OCI-LY7 (cell line): ENCODE data around the gene AKT3. TPM values are rescaled to one million over a fixed set of nuclear protein-coding genes. Genes with fewer than 3 reads are reported as not detected.

Experiments
- BruUV-seq: library from RNA; stranded (reverse); fragments of 400-500 nt; replicated peaks from 2 replicates; lab custom pipeline; 2021; lab: Mats Ljungman, UMichigan
- CTCF ChIA-PET: fragments of 300-600 bp; sonication (Branson Sonifier 250); formaldehyde crosslinking; loops from one replicate; lab custom pipeline; 2022; ENCODE audit warnings: antibody characterized with exemption; ENCODE audit not compliant: unreplicated experiment; lab: Charles Lee
- POLR2A ChIA-PET: fragments of 300-600 bp; sonication (Branson Sonifier 250); formaldehyde crosslinking; loops from one replicate; lab custom pipeline; 2022; ENCODE audit warnings: antibody characterized with exemption; lab: Charles Lee
- DNase-seq: peaks from one replicate; pipeline ENCODE4 v3.0.0-alpha.2; 2015; ENCODE audit warnings: low spot score
- H2AFZ ChIP-seq: fragments of 200-600 bp; sonication (generic), shearing (Covaris generic); 2 replicates; pipeline ENCODE4 v1.6.1; 2014; ENCODE audit warnings: mild to moderate bottlenecking, antibody characterized with exemption, low read length, moderate library complexity
- H3K27ac ChIP-seq: fragments of 200-600 bp; sonication (generic); 2 replicates; pipeline ENCODE4 v1.5.1; 2014; ENCODE audit warnings: mixed run types, low read depth, mild to moderate bottlenecking, moderate library complexity, low read length, inconsistent platforms; ENCODE audit not compliant: poor library complexity, severe bottlenecking
- H3K36me3 ChIP-seq: fragments of 200-600 bp; sonication (generic); 2 replicates; pipeline ENCODE4 v1.6.1; 2014; ENCODE audit warnings: mild to moderate bottlenecking, antibody characterized with exemption, low read length, moderate library complexity, mixed read lengths; ENCODE audit not compliant: insufficient read depth
- H3K4me1 ChIP-seq: fragments of 200-600 bp; sonication (generic); 2 replicates; pipeline ENCODE4 v1.5.1; 2014; ENCODE audit warnings: mild to moderate bottlenecking, low read length; ENCODE audit not compliant: insufficient read depth, poor library complexity, severe bottlenecking
- H3K4me2 ChIP-seq: fragments of 200-600 bp; sonication (generic); 2 replicates; pipeline ENCODE4 v1.6.1; 2014; ENCODE audit warnings: mild to moderate bottlenecking, low read length
- H3K4me3 ChIP-seq: fragments of 200-600 bp; sonication (generic); 2 replicates; pipeline ENCODE4 v1.5.1; 2014; ENCODE audit warnings: mild to moderate bottlenecking, low read depth, low read length; ENCODE audit not compliant: poor library complexity, severe bottlenecking
- H3K79me2 ChIP-seq: fragments of 200-600 bp; sonication (generic); 2 replicates; pipeline ENCODE4 v1.6.1; 2016; ENCODE audit warnings: low read depth, mild to moderate bottlenecking, low read length, moderate library complexity, mixed read lengths; ENCODE audit not compliant: insufficient read depth
- H3K9me2 ChIP-seq: fragments of 200-600 bp; sonication (generic); 2 replicates; pipeline ENCODE4 v1.6.1; 2016; ENCODE audit warnings: mild to moderate bottlenecking, low read length, mixed read lengths; ENCODE audit not compliant: insufficient read depth
- H3K9me3 ChIP-seq: fragments of 200-600 bp; sonication (generic); 2 replicates; pipeline ENCODE4 v1.6.1; 2014; ENCODE audit warnings: mild to moderate bottlenecking, mixed run types, low read length, mixed read lengths
- H4K20me1 ChIP-seq: fragments of 200-600 bp; sonication (generic); 2 replicates; pipeline ENCODE4 v1.6.1; 2014; ENCODE audit warnings: mild to moderate bottlenecking, antibody characterized with exemption, low read length, moderate library complexity, mixed read lengths; ENCODE audit not compliant: insufficient read depth
- CTCF ChIP-seq: fragments of 200-600 bp; sonication (generic); conservative IDR thresholded peaks from 2 replicates; pipeline ENCODE4 v1.5.1; 2014; ENCODE audit warnings: mild to moderate bottlenecking, antibody characterized with exemption, low read length, moderate library complexity, mixed read lengths
- EZH2phosphoT487 ChIP-seq: fragments of 200-600 bp; sonication (generic); IDR thresholded peaks from 2 replicates; pipeline ENCODE4 v1.6.1; 2018; ENCODE audit warnings: low read depth, borderline replicate concordance, mild to moderate bottlenecking, mixed run types, antibody characterized with exemption, low read length, moderate library complexity, mixed read lengths
- intact Hi-C: fragments of 100-400 bp; cut with micrococcal nuclease; formaldehyde crosslinking; loops from one replicate; pipeline ENCODE4 v1.10.0; 2022; ENCODE audit not compliant: unreplicated experiment
- total RNA-seq, 2 experiments: library from RNA; depleted of rRNA in 1 of 2; stranded (reverse); fragments of >200 nt in 1 of 2; shearing (Covaris generic) in 1 of 2; gene quantifications; 2 replicates each; pipeline ENCODE4 v1.2.3, GENCODE V29; 2014 to 2022

Gene AKT3
- total RNA-seq, 2 experiments from 2014 or later: 0.29 TPM; not detected in 1

- ChIA-PET CTCF (no interaction called here), POLR2A (interaction anchor here (1.3 kb wide), 1 partner anchor 13 kb away, joined by 3 read pairs; no protein-coding TSS in a partner anchor)
Measured at GRCh38 chr1:243459059-243459458, 391.0 kb downstream of the AKT3 start.

GRCh38 chr1:243457363-243457982 is 392.6 kb downstream of the AKT3 start:
- CTCF ChIA-PET: no interaction called here

More at GRCh38 chr1:243459059-243459458, 391.0 kb downstream of the AKT3 start:
- H2AFZ ChIP-seq: no peak overlapping the region
- no peak overlapping the region for H3K4me2 ChIP-seq
- TF ChIP-seq EZH2phosphoT487: no peak
- TF ChIP-seq CTCF: no peak
- BruUV-seq: no TSS peak
- no peaks in the 10 kb centered on the region for H3K36me3 ChIP-seq
- no peaks in the 10 kb centered on the region for H3K9me3 ChIP-seq
- H3K4me3 ChIP-seq: no peak overlapping the region
- peak; percentile 8 for DNase-seq
- no peaks in the 10 kb centered on the region for H3K9me2 ChIP-seq
- no peaks in the 10 kb centered on the region for H3K4me1 ChIP-seq
- H3K27ac ChIP-seq: no peak overlapping the region
- intact Hi-C loops: no loop called here
- H4K20me1 ChIP-seq: no peaks in the 10 kb centered on the region
- no peaks in the 10 kb centered on the region for H3K79me2 ChIP-seq

More at GRCh38 chr1:243457363-243457982, 392.6 kb downstream of the AKT3 start:
- no peak for TF ChIP-seq CTCF
- TF ChIP-seq EZH2phosphoT487: no peak
- POLR2A ChIA-PET: no interaction called here
- no peak overlapping the region for H3K4me3 ChIP-seq
- no peaks in the 10 kb centered on the region for H3K36me3 ChIP-seq
- no peaks in the 10 kb centered on the region for H4K20me1 ChIP-seq
- BruUV-seq: no TSS peak
- no peak overlapping the region for H3K27ac ChIP-seq
- H3K4me2 ChIP-seq: no peak overlapping the region
- no peaks in the 10 kb centered on the region for H3K9me2 ChIP-seq
- no peak for DNase-seq
- H3K79me2 ChIP-seq: no peaks in the 10 kb centered on the region
- no peaks in the 10 kb centered on the region for H3K4me1 ChIP-seq
- no peak overlapping the region for H2AFZ ChIP-seq
- intact Hi-C loops: no loop called here
- H3K9me3 ChIP-seq: no peaks in the 10 kb centered on the region
